ENCODE data around the gene LPP.

DNA sequence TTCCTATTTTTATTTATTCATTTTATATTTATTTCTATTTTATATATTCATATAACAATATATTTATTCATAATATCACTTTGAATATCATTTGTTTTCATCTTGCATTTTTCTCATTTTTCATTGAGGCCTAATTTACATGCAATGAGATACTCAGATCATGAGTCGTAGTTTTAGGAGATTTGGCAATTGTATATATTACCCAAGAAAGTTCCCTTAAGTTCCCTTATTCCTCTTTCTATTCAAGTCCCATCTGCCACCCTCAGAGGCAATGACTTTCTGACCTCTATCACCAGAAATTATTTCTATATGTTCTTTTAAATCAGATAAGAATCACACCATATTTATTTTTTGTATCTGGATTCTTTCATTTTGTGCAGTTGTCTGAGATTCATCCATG lies 688.7 kb downstream of the LPP start:
- TF ChIP-seq POLR2A (IDR thresholded peaks at IDR 0.05), result no peak
- TF ChIP-seq, protein P1, sequence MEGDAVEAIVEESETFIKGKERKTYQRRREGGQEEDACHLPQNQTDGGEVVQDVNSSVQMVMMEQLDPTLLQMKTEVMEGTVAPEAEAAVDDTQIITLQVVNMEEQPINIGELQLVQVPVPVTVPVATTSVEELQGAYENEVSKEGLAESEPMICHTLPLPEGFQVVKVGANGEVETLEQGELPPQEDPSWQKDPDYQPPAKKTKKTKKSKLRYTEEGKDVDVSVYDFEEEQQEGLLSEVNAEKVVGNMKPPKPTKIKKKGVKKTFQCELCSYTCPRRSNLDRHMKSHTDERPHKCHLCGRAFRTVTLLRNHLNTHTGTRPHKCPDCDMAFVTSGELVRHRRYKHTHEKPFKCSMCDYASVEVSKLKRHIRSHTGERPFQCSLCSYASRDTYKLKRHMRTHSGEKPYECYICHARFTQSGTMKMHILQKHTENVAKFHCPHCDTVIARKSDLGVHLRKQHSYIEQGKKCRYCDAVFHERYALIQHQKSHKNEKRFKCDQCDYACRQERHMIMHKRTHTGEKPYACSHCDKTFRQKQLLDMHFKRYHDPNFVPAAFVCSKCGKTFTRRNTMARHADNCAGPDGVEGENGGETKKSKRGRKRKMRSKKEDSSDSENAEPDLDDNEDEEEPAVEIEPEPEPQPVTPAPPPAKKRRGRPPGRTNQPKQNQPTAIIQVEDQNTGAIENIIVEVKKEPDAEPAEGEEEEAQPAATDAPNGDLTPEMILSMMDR (IDR thresholded peaks at IDR 0.05), result no peak

All from tibial nerve (tissue), 3 donors.